Liver (tissue), 9 donors: ENCODE measurements around the gene SPDEF. TPM values are rescaled to one million over a fixed set of nuclear protein-coding genes. Genes with fewer than 3 reads are reported as not detected.

Source experiments
- DNase-seq: peaks from one replicate; pipeline ENCODE4 v3.0.0-alpha.2; 2017; ENCODE audit warnings: low spot score
- H3K27ac ChIP-seq, 2 donors: one replicate each; pipeline ENCODE4 v1.7.0; 2013; ENCODE audit warnings: inconsistent platforms in 2 of 2, low read length in 2 of 2, control low read depth in 1 of 2, low read depth in 1 of 2, mild to moderate bottlenecking in 1 of 2
- H3K27me3 ChIP-seq, 4 donors: one replicate each; pipeline versions ENCODE4 v1.6.1 to v1.7.0; 2013; ENCODE audit warnings: low read length in 3 of 4, inconsistent platforms in 1 of 4, mild to moderate bottlenecking in 1 of 4, moderate library complexity in 1 of 4; ENCODE audit not compliant: control insufficient read depth in 4 of 4, insufficient read depth in 4 of 4
- H3K36me3 ChIP-seq, 4 donors: one replicate each; pipeline versions ENCODE4 v1.6.1 to v1.7.0; 2013; ENCODE audit warnings: low read length in 3 of 4, mild to moderate bottlenecking in 3 of 4, low read depth in 1 of 4, moderate library complexity in 1 of 4; ENCODE audit not compliant: control insufficient read depth in 4 of 4, insufficient read depth in 3 of 4
- H3K4me1 ChIP-seq, 4 donors: one replicate each; pipeline versions ENCODE4 v1.6.1 to v1.7.0; 2013; ENCODE audit warnings: low read length in 3 of 4, mild to moderate bottlenecking in 3 of 4, moderate library complexity in 1 of 4; ENCODE audit not compliant: control insufficient read depth in 4 of 4, insufficient read depth in 4 of 4
- H3K4me3 ChIP-seq, 3 donors: one replicate each; pipeline versions ENCODE4 v1.6.1 to v1.7.0; 2013; ENCODE audit warnings: low read length in 3 of 3, control low read depth in 1 of 3, low read depth in 1 of 3, mild to moderate bottlenecking in 1 of 3
- H3K9ac ChIP-seq, 2 donors: one replicate each; pipeline ENCODE4 v1.7.0; 2013; ENCODE audit warnings: low read length in 2 of 2, mild to moderate bottlenecking in 2 of 2, moderate library complexity in 2 of 2, control low read depth in 1 of 2, low read depth in 1 of 2
- H3K9me3 ChIP-seq, 4 donors: one replicate each; pipeline versions ENCODE4 v1.6.1 to v1.7.0; 2013; ENCODE audit warnings: low read length in 3 of 4; ENCODE audit not compliant: control insufficient read depth in 4 of 4
- ATF3 ChIP-seq: IDR thresholded peaks from 2 replicates; pipeline ENCODE4 v1.6.1; 2016; ENCODE audit warnings: antibody characterized with exemption
- EGR1 ChIP-seq, 2 donors: IDR thresholded peaks; 2 replicates each; pipeline ENCODE4 v1.6.1; 2016 to 2018; ENCODE audit warnings: antibody characterized with exemption in 2 of 2, low read depth in 2 of 2
- FOXA2 ChIP-seq: IDR thresholded peaks from 2 replicates; pipeline ENCODE4 v1.6.1; 2016; ENCODE audit warnings: antibody characterized with exemption
- GABPA ChIP-seq, 2 donors: IDR thresholded peaks in 1 of 2; conservative IDR thresholded peaks in 1 of 2; 2 replicates each; pipeline ENCODE4 v1.6.1; 2016; ENCODE audit warnings: antibody characterized with exemption in 2 of 2, mild to moderate bottlenecking in 1 of 2, moderate library complexity in 1 of 2
- HNF4A ChIP-seq, 2 donors: conservative IDR thresholded peaks; 2 replicates each; pipeline ENCODE4 v1.6.1; 2016; ENCODE audit warnings: antibody characterized with exemption in 2 of 2, mild to moderate bottlenecking in 2 of 2
- HNF4G ChIP-seq: IDR thresholded peaks from 2 replicates; pipeline ENCODE4 v1.6.1; 2016; ENCODE audit warnings: antibody characterized with exemption
- JUND ChIP-seq, 2 donors: IDR thresholded peaks; 2 replicates each; pipeline ENCODE4 v1.6.1; 2016; ENCODE audit warnings: antibody characterized with exemption in 2 of 2
- MAX ChIP-seq: IDR thresholded peaks from 2 replicates; pipeline ENCODE4 v1.6.1; 2016; ENCODE audit warnings: antibody characterized with exemption
- NR2F2 ChIP-seq: IDR thresholded peaks from 2 replicates; pipeline ENCODE4 v1.6.1; 2016; ENCODE audit warnings: antibody characterized with exemption
- RAD21 ChIP-seq, 2 donors: IDR thresholded peaks; 2 replicates each; pipeline ENCODE4 v1.6.1; 2016; ENCODE audit warnings: antibody characterized with exemption in 2 of 2, mild to moderate bottlenecking in 2 of 2
- RXRA ChIP-seq, 2 donors: IDR thresholded peaks; 2 replicates each; pipeline ENCODE4 v1.6.1; 2017 to 2018; ENCODE audit warnings: antibody characterized with exemption in 2 of 2, mild to moderate bottlenecking in 1 of 2
- SP1 ChIP-seq: IDR thresholded peaks from 2 replicates; pipeline ENCODE4 v1.6.1; 2018; ENCODE audit warnings: antibody characterized with exemption, mild to moderate bottlenecking
- TAF1 ChIP-seq: conservative IDR thresholded peaks from 2 replicates; pipeline ENCODE4 v1.6.1; 2016; ENCODE audit warnings: antibody characterized with exemption, mild to moderate bottlenecking
- YY1 ChIP-seq: IDR thresholded peaks from 2 replicates; pipeline ENCODE4 v1.6.1; 2016; ENCODE audit warnings: antibody characterized with exemption, mild to moderate bottlenecking
- ZBTB33 ChIP-seq: IDR thresholded peaks from 2 replicates; pipeline ENCODE4 v1.6.1; 2016; ENCODE audit warnings: antibody characterized with exemption
- WGBS: extraction: QIAGEN DNeasy Blood & Tissue Kit; methylation state at CpG from one replicate; pipeline ENCODE4 v1.1.7; 2013; 5-methylcytosine and 5-hydroxymethylcytosine counted together
- polyA plus RNA-seq, 2 donors: library from polyadenylated mRNA; stranded (reverse) in 1 of 2; unstranded in 1 of 2; fragments of 200-250 nt in 1 of 2; fragments of >200 nt in 1 of 2; fragmentation: Nextera tagmentation in 1 of 2; extraction: Ambion mirVana in 1 of 2; gene quantifications; one replicate each; pipeline versions ENCODE4 v1.2.1 to v1.2.3, GENCODE V29; 2013 to 2015
- total RNA-seq, 2 donors: library from RNA; depleted of rRNA; stranded (reverse); fragments of >200 nt; gene quantifications; one replicate each; pipeline ENCODE4 v1.2.3, GENCODE V29; 2014
- TF ChIP-seq, protein P1 (sequence below): fragments of 150-350 bp; IDR thresholded peaks from 2 replicates; pipeline ENCODE4 v1.5.1; 2017; ENCODE audit warnings: improper control_type of control experiment, low read depth, low read length; ENCODE audit not compliant: missing input control
- TF ChIP-seq, protein P2 (sequence below): IDR thresholded peaks from 2 replicates; pipeline ENCODE4 v1.6.1; 2016; ENCODE audit warnings: antibody characterized with exemption, mild to moderate bottlenecking
- donor health status: healthy.
- donor health status: healthy.
- donor health status: healthy.
- donor health status: healthy.
- donor health status: healthy.

SPDEF gene
- total and polyA plus RNA-seq, 4 donors: 0.05 to 0.09 TPM; not detected in 2

DNA sequence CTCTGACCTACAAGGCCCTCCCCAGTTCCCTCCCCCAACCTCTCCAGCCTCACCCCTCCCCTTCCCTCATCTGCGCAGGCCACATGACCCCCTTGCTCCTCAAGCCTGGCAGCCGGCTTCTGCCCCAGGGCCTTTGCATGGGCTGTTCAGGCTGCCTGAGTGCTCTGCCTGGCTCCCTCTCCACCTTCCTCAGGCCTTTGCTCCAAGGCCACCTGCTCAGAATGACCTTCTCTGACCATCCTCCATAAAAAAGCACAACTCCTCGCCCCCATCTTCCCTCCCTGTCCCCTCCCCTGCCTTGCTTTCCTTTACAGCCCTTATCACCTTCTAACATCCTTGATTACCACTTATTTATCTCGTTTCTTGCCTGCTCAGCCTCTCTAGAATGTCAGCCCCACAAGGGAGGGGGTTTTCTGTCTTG is 38.7 kb downstream of the SPDEF start:
- H3K4me3 ChIP-seq: no peak overlapping the region
- no peaks in the 10 kb centered on the region for H3K9me3 ChIP-seq
- no peak for DNase-seq
- H3K9ac ChIP-seq: no peak overlapping the region
- no peaks in the 10 kb centered on the region for H3K27me3 ChIP-seq
- 88% methylated on average over 4 of the region's 4 CpGs for WGBS
- no peaks in the 10 kb centered on the region for H3K36me3 ChIP-seq
- H3K4me1 ChIP-seq: no peaks in the 10 kb centered on the region
- H3K27ac ChIP-seq: no peak overlapping the region
- TF ChIP-seq RAD21 (IDR thresholded peaks at IDR 0.05) (no peak), ATF3 (no peak), NR2F2 (no peak), EGR1 (IDR thresholded peaks at IDR 0.05; ENCODE audit: low read depth in 2 of 2) (no peak), JUND (IDR thresholded peaks at IDR 0.05) (no peak), RXRA (IDR thresholded peaks at IDR 0.05) (no peak), HNF4G (no peak), FOXA2 (no peak), ZBTB33 (no peak), MAX (no peak), YY1 (no peak)

DNA sequence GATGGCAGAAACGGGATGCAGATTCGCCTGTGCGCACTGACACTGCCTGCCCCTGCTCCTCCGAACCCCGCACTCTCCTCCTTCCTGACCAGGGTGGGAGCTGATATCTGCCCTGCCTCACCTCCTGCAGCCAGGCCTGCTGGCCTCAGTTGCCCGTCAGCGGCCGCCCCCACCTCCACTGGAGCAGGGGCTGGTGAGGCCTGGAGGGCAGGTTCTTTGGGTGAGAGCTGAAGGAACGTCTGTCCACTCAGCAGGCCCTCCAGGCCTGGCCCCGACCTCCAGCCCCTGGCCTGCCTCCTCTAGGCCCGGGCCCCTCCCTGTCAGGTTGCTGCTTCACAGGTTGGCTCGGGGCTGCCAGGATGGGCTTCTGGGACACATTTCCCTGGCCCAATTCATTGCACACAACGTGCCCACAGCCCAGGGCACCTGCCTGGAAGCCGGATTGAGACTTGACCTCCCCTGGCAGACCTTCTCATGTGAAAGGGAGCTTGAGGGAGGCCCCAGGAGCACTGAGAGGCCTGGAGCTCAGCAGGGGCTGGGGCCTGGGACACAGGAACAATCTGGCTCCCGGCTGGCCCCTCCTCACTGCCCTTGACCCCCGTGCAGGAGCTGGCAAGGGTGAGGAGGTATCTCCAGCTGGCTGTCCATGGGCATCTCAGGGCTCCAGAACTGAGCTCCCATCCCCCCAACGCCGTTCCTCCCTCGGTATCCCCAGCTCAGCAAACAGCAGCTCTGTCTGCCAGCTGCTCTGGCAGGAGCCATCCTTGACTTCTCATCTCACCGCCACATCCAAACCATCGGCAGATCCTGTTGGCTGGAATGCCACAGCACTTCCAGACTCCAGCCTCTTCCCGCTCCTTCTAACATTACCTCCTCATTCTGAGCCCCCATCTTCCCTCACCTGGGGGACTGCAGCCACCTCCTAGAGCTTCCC is 39.5 kb downstream of the SPDEF start:
- no peak overlapping the region for H3K27ac ChIP-seq
- H3K4me1 ChIP-seq: no peaks in the 10 kb centered on the region
- WGBS: 86% methylated on average over 22 of the region's 22 CpGs
- TF ChIP-seq RAD21 (IDR thresholded peaks at IDR 0.05) (no peak), HNF4A (conservative IDR thresholded peaks at IDR 0.05) (no peak), TAF1 (no peak), SP1 (no peak), NR2F2 (no peak), JUND (IDR thresholded peaks at IDR 0.05) (no peak), ATF3 (no peak), GABPA (IDR thresholded peaks at IDR 0.05 in 1 of 2, conservative IDR thresholded peaks at IDR 0.05 in 1 of 2) (no peak), YY1 (no peak), HNF4G (no peak), MAX (no peak), EGR1 (IDR thresholded peaks at IDR 0.05; ENCODE audit: low read depth in 2 of 2) (no peak)
- TF ChIP-seq, protein P1, sequence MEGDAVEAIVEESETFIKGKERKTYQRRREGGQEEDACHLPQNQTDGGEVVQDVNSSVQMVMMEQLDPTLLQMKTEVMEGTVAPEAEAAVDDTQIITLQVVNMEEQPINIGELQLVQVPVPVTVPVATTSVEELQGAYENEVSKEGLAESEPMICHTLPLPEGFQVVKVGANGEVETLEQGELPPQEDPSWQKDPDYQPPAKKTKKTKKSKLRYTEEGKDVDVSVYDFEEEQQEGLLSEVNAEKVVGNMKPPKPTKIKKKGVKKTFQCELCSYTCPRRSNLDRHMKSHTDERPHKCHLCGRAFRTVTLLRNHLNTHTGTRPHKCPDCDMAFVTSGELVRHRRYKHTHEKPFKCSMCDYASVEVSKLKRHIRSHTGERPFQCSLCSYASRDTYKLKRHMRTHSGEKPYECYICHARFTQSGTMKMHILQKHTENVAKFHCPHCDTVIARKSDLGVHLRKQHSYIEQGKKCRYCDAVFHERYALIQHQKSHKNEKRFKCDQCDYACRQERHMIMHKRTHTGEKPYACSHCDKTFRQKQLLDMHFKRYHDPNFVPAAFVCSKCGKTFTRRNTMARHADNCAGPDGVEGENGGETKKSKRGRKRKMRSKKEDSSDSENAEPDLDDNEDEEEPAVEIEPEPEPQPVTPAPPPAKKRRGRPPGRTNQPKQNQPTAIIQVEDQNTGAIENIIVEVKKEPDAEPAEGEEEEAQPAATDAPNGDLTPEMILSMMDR: no peak
- TF ChIP-seq, protein P2, sequence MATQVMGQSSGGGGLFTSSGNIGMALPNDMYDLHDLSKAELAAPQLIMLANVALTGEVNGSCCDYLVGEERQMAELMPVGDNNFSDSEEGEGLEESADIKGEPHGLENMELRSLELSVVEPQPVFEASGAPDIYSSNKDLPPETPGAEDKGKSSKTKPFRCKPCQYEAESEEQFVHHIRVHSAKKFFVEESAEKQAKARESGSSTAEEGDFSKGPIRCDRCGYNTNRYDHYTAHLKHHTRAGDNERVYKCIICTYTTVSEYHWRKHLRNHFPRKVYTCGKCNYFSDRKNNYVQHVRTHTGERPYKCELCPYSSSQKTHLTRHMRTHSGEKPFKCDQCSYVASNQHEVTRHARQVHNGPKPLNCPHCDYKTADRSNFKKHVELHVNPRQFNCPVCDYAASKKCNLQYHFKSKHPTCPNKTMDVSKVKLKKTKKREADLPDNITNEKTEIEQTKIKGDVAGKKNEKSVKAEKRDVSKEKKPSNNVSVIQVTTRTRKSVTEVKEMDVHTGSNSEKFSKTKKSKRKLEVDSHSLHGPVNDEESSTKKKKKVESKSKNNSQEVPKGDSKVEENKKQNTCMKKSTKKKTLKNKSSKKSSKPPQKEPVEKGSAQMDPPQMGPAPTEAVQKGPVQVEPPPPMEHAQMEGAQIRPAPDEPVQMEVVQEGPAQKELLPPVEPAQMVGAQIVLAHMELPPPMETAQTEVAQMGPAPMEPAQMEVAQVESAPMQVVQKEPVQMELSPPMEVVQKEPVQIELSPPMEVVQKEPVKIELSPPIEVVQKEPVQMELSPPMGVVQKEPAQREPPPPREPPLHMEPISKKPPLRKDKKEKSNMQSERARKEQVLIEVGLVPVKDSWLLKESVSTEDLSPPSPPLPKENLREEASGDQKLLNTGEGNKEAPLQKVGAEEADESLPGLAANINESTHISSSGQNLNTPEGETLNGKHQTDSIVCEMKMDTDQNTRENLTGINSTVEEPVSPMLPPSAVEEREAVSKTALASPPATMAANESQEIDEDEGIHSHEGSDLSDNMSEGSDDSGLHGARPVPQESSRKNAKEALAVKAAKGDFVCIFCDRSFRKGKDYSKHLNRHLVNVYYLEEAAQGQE: no peak
- no peak overlapping the region for H3K9ac ChIP-seq
- H3K27me3 ChIP-seq: no peaks in the 10 kb centered on the region
- H3K9me3 ChIP-seq: no peaks in the 10 kb centered on the region
- DNase-seq: no peak
- H3K4me3 ChIP-seq: no peak overlapping the region
- no peaks in the 10 kb centered on the region for H3K36me3 ChIP-seq
